ENCODE results near the gene WDR59.
A peak's percentile ranks its signal among the peaks of the same experiment; 100 is the strongest.

Gene WDR59

GRCh38 chr16:74998481-74999218 is 13.7 kb upstream of the WDR59 start, which contains the start of gene ZNRF1:
Gene ZNRF1 (plus strand): TSS chr16:74999024. CDS start chr16:74999672, 648 bp downstream.
- peak; percentile 66 for TF ChIP-seq CTCF (conservative IDR thresholded peaks at IDR 0.05)
- peak within 1 kb of the TSS; percentile 73 for H3K27ac ChIP-seq

GRCh38 chr16:74997042-74997491 is 12.1 kb upstream of the WDR59 start:
- no peak for TF ChIP-seq CTCF (conservative IDR thresholded peaks at IDR 0.05)
- H3K27ac ChIP-seq = no peak overlapping the region

GRCh38 chr16:74995986-74996385 is 11.1 kb upstream of the WDR59 start:
- H3K27ac ChIP-seq = no peak overlapping the region
- no peak for TF ChIP-seq CTCF (conservative IDR thresholded peaks at IDR 0.05)

- H3K27ac ChIP-seq = peak overlapping the region; percentile 93
- TF ChIP-seq CTCF (conservative IDR thresholded peaks at IDR 0.05) = no peak
Measured at GRCh38 chr16:74991593-74992403, 6.9 kb upstream of the WDR59 start.

GRCh38 chr16:74991268-74991592 is 6.3 kb upstream of the WDR59 start:
- peak overlapping the region; percentile 93 for H3K27ac ChIP-seq
- TF ChIP-seq CTCF (conservative IDR thresholded peaks at IDR 0.05) = no peak

GRCh38 chr16:74990832-74991231 is 5.9 kb upstream of the WDR59 start:
- no peak for TF ChIP-seq CTCF (conservative IDR thresholded peaks at IDR 0.05)
- H3K27ac ChIP-seq = peak overlapping the region; percentile 93

- H3K27ac ChIP-seq = peak overlapping the region; percentile 93
Measured at GRCh38 chr16:74989864-74990263, 4.9 kb upstream of the WDR59 start.
